HepG2 (cell line): ENCODE results near the gene NHLH2. TPM values are rescaled to one million over a fixed set of nuclear protein-coding genes. Genes with fewer than 3 reads are reported as not detected.

ENCODE experiments used
- ATAC-seq: fragments of 200-7000 bp; cut with Tn5 transposase; 3 replicates; pipeline ENCODE4 v1.9.1; 2020; ENCODE audit warnings: mild to moderate bottlenecking, moderate library complexity
- BruUV-seq: library from RNA; stranded (reverse); fragments of 400-500 nt; replicated peaks from 2 replicates; lab custom pipeline; 2021; lab: Mats Ljungman, UMichigan
- CTCF ChIA-PET: fragments of 300-600 bp; formaldehyde crosslinking; extraction: SDS; loops from one replicate; lab custom pipeline; 2021; ENCODE audit warnings: low total read pairs, inconsistent platforms, low intra/inter-chr PET ratio; lab: Yijun Ruan, JAX
- POLR2A ChIA-PET: fragments of 350-600 bp; sonication (Branson Sonifier 250); formaldehyde crosslinking; loops from one replicate; lab custom pipeline; 2020; ENCODE audit warnings: antibody characterized with exemption, inconsistent platforms; lab: Yijun Ruan, JAX
- DNase-seq: peaks from one replicate; pipeline ENCODE4 v3.0.0-alpha.2; 2015; ENCODE audit warnings: low spot score
- FAIRE-seq: peaks from 3 replicates; lab custom pipeline; 2011; peaks lifted over from hg19 to GRCh38; lab: Jason Lieb, UNC
- H2AFZ ChIP-seq: one replicate; pipeline ENCODE4 v1.6.1; 2011; ENCODE audit warnings: low read length, inconsistent platforms
- H3K27ac ChIP-seq: fragments of 300-600 bp; 3 replicates; pipeline ENCODE4 v1.8.0; 2011; ENCODE audit warnings: mixed run types, mild to moderate bottlenecking, mixed read lengths, low read length, inconsistent platforms; ENCODE audit not compliant: insufficient read depth; ENCODE audit errors: extremely low read length
- H3K27me3 ChIP-seq, 2 experiments: fragments of 200-600 bp in 1 of 2; 2 replicates in 1 of 2; 3 replicates in 1 of 2; pipeline versions ENCODE4 v1.6.0 to v1.8.0; 2011; ENCODE audit warnings: low read length in 2 of 2, mild to moderate bottlenecking in 2 of 2, moderate library complexity in 2 of 2, inconsistent platforms in 1 of 2; ENCODE audit not compliant: insufficient read depth in 2 of 2, control insufficient read depth in 1 of 2
- H3K36me3 ChIP-seq, 2 experiments: fragments of 200-600 bp in 1 of 2; replicated peaks in 1 of 2; 2 replicates in 1 of 2; 3 replicates in 1 of 2; pipeline versions ENCODE4 v1.5.1 to v1.8.0; 2011; ENCODE audit warnings: low read length in 2 of 2, inconsistent platforms in 1 of 2; ENCODE audit not compliant: insufficient read depth in 2 of 2, control insufficient read depth in 1 of 2
- H3K4me1 ChIP-seq: 2 replicates; pipeline ENCODE4 v1.5.1; 2012; ENCODE audit warnings: low read length, inconsistent platforms; ENCODE audit not compliant: insufficient read depth
- H3K4me2 ChIP-seq: 2 replicates; pipeline ENCODE4 v1.6.0; 2011; ENCODE audit warnings: low read depth, low read length, inconsistent platforms
- H3K4me3 ChIP-seq, 3 experiments: fragments of 200-600 bp in 1 of 3; sonication (generic), shearing (Covaris generic) in 1 of 3; replicated peaks in 1 of 3; 2 replicates each; pipeline ENCODE4 v1.5.1; 2011 to 2016; ENCODE audit warnings: low read length in 3 of 3, inconsistent platforms in 2 of 3, low read depth in 2 of 3, mild to moderate bottlenecking in 2 of 3, control low read depth in 1 of 3, mixed read lengths in 1 of 3; ENCODE audit not compliant: insufficient read depth in 1 of 3
- H3K79me2 ChIP-seq: one replicate; pipeline ENCODE4 v1.6.1; 2011; ENCODE audit warnings: low read length, inconsistent platforms; ENCODE audit not compliant: insufficient read depth
- H3K9ac ChIP-seq: 2 replicates; pipeline ENCODE4 v1.6.0; 2011; ENCODE audit warnings: mild to moderate bottlenecking, low read depth, low read length, inconsistent platforms; ENCODE audit not compliant: insufficient read depth
- H3K9me3 ChIP-seq: 2 replicates; pipeline ENCODE4 v1.5.1; 2012; ENCODE audit warnings: mild to moderate bottlenecking, low read length
- H4K20me1 ChIP-seq: 2 replicates; pipeline ENCODE4 v1.6.0; 2011; ENCODE audit warnings: inconsistent platforms, mild to moderate bottlenecking, low read length, moderate library complexity; ENCODE audit not compliant: insufficient read depth
- DMTF1 ChIP-seq: sonication (generic); formaldehyde crosslinking; IDR thresholded peaks from 2 replicates; pipeline ENCODE4 v1.4.0; 2020; ENCODE audit warnings: mild to moderate bottlenecking, missing genetic modification reagents
- GATA4 ChIP-seq: sonication (generic); IDR thresholded peaks from 2 replicates; pipeline ENCODE4 v1.6.1; 2016; ENCODE audit warnings: antibody characterized with exemption, low read depth, borderline replicate concordance
- JARID2 ChIP-seq: sonication (generic); formaldehyde crosslinking; IDR thresholded peaks from 2 replicates; pipeline ENCODE4 v1.8.1; 2023; ENCODE audit warnings: missing genetic modification reagents, inconsistent platforms; ENCODE audit not compliant: insufficient replicate concordance
- KLF6 ChIP-seq: IDR thresholded peaks from 2 replicates; pipeline ENCODE4 v1.8.0; 2016; ENCODE audit warnings: missing biosample characterization, missing genetic modification reagents
- NFE2L2 ChIP-seq: fragments of 150-350 bp; IDR thresholded peaks from 2 replicates; pipeline ENCODE4 v1.6.1; 2014; ENCODE audit warnings: low read length
- NRL ChIP-seq: sonication (generic); formaldehyde crosslinking; IDR thresholded peaks from 2 replicates; pipeline ENCODE4 v1.5.0; 2020; ENCODE audit warnings: missing genetic modification reagents, mild to moderate bottlenecking, moderate library complexity, borderline replicate concordance
- PITX1 ChIP-seq: sonication (generic); formaldehyde crosslinking; IDR thresholded peaks from 2 replicates; pipeline ENCODE4 v1.5.1; 2020; ENCODE audit warnings: mild to moderate bottlenecking, missing genetic modification reagents
- STAT5B ChIP-seq: sonication (generic); formaldehyde crosslinking; IDR thresholded peaks from 2 replicates; pipeline ENCODE4 v1.4.0; 2020; ENCODE audit warnings: missing genetic modification reagents
- TCF7 ChIP-seq: sonication (generic); IDR thresholded peaks from 2 replicates; pipeline ENCODE4 v1.6.1; 2016; ENCODE audit warnings: antibody characterized with exemption, low read depth
- ZNF121 ChIP-seq: sonication (generic); formaldehyde crosslinking; IDR thresholded peaks from 2 replicates; pipeline ENCODE4 v1.5.0; 2020; ENCODE audit warnings: mild to moderate bottlenecking, missing genetic modification reagents
- ZNF431 ChIP-seq: sonication (generic); formaldehyde crosslinking; IDR thresholded peaks from 2 replicates; pipeline ENCODE4 v1.9.0; 2022; ENCODE audit warnings: missing genetic modification reagents, low read depth, mild to moderate bottlenecking, borderline replicate concordance
- WGBS: methylation state at CpG from one replicate; pipeline ENCODE4 v1.1.6; 2017; ENCODE audit warnings: low lambda C conversion rate; 5-methylcytosine and 5-hydroxymethylcytosine counted together
- in situ Hi-C: cut with HindIII; loops from 2 replicates; pipeline ENCODE4 v1.10.0; 2017; ENCODE audit warnings: low pct_unique_long_range_greater_than_20kb; ENCODE audit not compliant: extremely low pct_ligation_motif_present
- intact Hi-C: fragments of 100-400 bp; cut with micrococcal nuclease; formaldehyde crosslinking; loops from one replicate; pipeline ENCODE4 v1.10.0; 2022; ENCODE audit not compliant: unreplicated experiment
- polyA plus RNA-seq, 8 experiments: library from polyadenylated mRNA; depleted of rRNA in 3 of 8; stranded (reverse) in 7 of 8; unstranded in 1 of 8; fragments of >200 nt; fragmentation: Illumina TruSeq in 4 of 8; extraction: Trizol in 4 of 8; gene quantifications; 2 replicates each; pipeline versions ENCODE4 v1.2.1 to v1.2.3, GENCODE V29; 2011 to 2016; ENCODE audit warnings: low read depth in 4 of 8, missing spikeins in 1 of 8, mixed read lengths in 1 of 8; ENCODE audit not compliant: insufficient read depth in 1 of 8
- total RNA-seq, 5 experiments: library from RNA; depleted of rRNA; stranded (reverse); fragments of >200 nt; fragmentation: Illumina TruSeq; extraction: Trizol; gene quantifications; 2 replicates each; pipeline ENCODE4 v1.2.3, GENCODE V29; 2016; ENCODE audit warnings: low read depth in 1 of 5
- TF ChIP-seq, protein P1 (sequence below): sonication (generic); formaldehyde crosslinking; IDR thresholded peaks from 2 replicates; pipeline ENCODE4 v1.5.0; 2020; ENCODE audit warnings: missing genetic modification reagents, mild to moderate bottlenecking, borderline replicate concordance

NHLH2 gene
- total and polyA plus RNA-seq, 2 of the 13 experiments (the other 11 are each of a cell fraction or from before 2014, with no cell fraction given), result not detected

- TF ChIP-seq NFE2L2 (no peak), KLF6 (no peak), NRL (CRISPR knock-in tag) (no peak), DMTF1 (CRISPR knock-in tag) (no peak)
These were observed 6.9 kb upstream of the NHLH2 start (continued) for GRCh38 chr1:115847787-115848186.

DNA sequence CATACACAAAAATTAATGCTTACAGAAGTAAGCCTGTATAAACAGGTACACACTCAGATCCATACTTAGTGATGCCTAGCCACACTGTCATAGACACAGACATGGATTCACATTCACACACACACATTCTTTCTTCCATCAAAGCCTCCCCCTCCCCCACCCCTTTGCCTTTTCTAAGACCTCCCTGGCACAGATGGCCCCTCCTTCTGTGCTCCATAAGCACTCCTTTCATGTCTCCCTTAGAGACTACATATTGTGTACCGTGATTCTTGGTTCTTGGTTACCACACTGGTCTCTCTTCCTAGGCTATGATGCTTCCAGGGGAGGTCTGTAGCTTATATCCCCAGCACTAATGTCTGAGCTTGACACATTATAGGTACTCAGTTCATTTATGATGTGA lies 2.0 kb upstream of the NHLH2 start:
- no peak overlapping the region for H3K9ac ChIP-seq
- H3K27ac ChIP-seq, result no peak overlapping the region
- no peaks in the 10 kb centered on the region for H3K79me2 ChIP-seq
- H3K27me3 ChIP-seq, result peaks cover 0 to 19% of the 10 kb centered on the region in 2 experiments; a peak in 2 of 5 replicates
- no peaks in the 10 kb centered on the region for H3K4me1 ChIP-seq
- ATAC-seq (no peak), FAIRE-seq (no peak), DNase-seq (no peak)
- 0% methylated on average over 1 of the region's 1 CpG for WGBS
- no peak overlapping the region for H3K4me2 ChIP-seq
- no peaks in the 10 kb centered on the region for H3K9me3 ChIP-seq
- in situ Hi-C loops, result no loop called here
- no peak overlapping the region for H3K4me3 ChIP-seq
- H2AFZ ChIP-seq, result no peak overlapping the region
- ChIA-PET CTCF (no interaction called here), POLR2A (no interaction called here)
- BruUV-seq, result no TSS peak
- intact Hi-C loops, result no loop called here
- H4K20me1 ChIP-seq, result no peaks in the 10 kb centered on the region
- TF ChIP-seq TCF7 (no peak), STAT5B (no peak), PITX1 (CRISPR knock-in tag) (no peak), ZNF431 (no peak), ZNF121 (no peak), GATA4 (no peak), JARID2 (CRISPR knock-in tag) (no peak)
- TF ChIP-seq, protein P1, sequence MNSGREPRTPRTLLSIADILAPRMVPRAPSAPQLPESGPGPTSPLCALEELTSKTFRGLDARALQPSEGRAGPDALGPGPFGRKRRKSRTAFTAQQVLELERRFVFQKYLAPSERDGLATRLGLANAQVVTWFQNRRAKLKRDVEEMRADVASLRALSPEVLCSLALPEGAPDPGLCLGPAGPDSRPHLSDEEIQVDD (CRISPR knock-in tag), result no peak
- no peaks in the 10 kb centered on the region for H3K36me3 ChIP-seq
